ENCODE results near the gene NMBR. TPM values are rescaled to one million over a fixed set of nuclear protein-coding genes. Genes with fewer than 3 reads are reported as not detected.

The NMBR gene
- total RNA-seq, 1 donor from 2014 or later: 0.27 TPM

DNA sequence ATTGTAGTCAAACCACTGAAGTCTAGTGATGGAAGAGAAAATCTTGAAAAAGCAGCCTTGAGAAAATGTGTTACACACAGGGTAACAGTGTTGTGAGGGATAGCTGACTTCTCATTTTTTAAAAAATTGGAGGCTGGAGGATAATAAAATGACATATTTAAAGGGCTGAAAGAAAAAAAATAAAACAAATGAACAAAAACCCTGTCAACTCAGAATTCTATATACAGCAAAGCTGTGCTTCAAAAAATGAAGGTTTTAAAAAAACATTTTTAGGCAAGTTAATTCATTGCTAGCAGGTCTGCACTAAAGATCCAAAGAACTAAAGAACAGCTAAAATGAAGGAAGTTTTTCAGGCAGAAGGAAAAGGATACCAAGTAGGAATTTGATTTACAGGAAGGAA, 31.2 kb upstream of the NMBR start:
- DNase-seq (ENCODE audit: low spot score in 2 of 2, unreplicated experiment in 2 of 2): no peak
- Mint-ChIP-seq H3K4me1 (no peaks in the 10 kb centered on the region), H3K4me3 (no peak overlapping the region), H3K27me3 (ENCODE audit: low read depth) (no peaks in the 10 kb centered on the region), H3K27ac (no peak overlapping the region), H3K36me3 (peaks cover 62% of the 10 kb centered on the region), H3K9me3 (peaks cover 21% of the 10 kb centered on the region)
- TF ChIP-seq, protein P1, sequence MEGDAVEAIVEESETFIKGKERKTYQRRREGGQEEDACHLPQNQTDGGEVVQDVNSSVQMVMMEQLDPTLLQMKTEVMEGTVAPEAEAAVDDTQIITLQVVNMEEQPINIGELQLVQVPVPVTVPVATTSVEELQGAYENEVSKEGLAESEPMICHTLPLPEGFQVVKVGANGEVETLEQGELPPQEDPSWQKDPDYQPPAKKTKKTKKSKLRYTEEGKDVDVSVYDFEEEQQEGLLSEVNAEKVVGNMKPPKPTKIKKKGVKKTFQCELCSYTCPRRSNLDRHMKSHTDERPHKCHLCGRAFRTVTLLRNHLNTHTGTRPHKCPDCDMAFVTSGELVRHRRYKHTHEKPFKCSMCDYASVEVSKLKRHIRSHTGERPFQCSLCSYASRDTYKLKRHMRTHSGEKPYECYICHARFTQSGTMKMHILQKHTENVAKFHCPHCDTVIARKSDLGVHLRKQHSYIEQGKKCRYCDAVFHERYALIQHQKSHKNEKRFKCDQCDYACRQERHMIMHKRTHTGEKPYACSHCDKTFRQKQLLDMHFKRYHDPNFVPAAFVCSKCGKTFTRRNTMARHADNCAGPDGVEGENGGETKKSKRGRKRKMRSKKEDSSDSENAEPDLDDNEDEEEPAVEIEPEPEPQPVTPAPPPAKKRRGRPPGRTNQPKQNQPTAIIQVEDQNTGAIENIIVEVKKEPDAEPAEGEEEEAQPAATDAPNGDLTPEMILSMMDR (IDR thresholded peaks at IDR 0.05; ENCODE audit: unreplicated experiment): no peak

DNA sequence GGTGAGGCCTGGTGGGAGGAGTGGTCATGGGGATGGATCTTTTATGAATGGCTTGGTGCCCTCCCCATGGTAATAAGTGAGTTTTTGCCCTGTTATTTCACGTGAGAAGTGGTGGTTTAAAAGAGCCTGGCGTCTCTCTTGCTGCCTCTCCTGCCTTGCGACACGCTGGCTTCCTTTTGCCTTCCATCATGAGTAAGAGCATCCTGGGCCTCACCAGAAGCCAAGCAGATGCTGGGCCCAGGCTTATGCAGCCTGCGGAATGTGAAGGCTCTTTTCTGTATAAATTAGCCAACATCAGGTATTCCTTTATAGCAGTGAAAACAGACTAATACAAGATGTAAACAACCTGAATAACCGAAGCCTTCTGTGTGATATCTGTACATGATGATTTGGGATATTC, 27.8 kb upstream of the NMBR start:
- DNase-seq (ENCODE audit: low spot score in 2 of 2, unreplicated experiment in 2 of 2): no peak
- H3K36me3 Mint-ChIP-seq: peaks cover 65% of the 10 kb centered on the region
- no peaks in the 10 kb centered on the region for H3K27me3 Mint-ChIP-seq (ENCODE audit: low read depth)
- H3K4me1 Mint-ChIP-seq: no peaks in the 10 kb centered on the region
- no peak overlapping the region for H3K4me3 Mint-ChIP-seq
- TF ChIP-seq, protein P1 (IDR thresholded peaks at IDR 0.05; ENCODE audit: unreplicated experiment): no peak
- H3K9me3 Mint-ChIP-seq: peaks cover 21% of the 10 kb centered on the region
- no peak overlapping the region for H3K27ac Mint-ChIP-seq

DNA sequence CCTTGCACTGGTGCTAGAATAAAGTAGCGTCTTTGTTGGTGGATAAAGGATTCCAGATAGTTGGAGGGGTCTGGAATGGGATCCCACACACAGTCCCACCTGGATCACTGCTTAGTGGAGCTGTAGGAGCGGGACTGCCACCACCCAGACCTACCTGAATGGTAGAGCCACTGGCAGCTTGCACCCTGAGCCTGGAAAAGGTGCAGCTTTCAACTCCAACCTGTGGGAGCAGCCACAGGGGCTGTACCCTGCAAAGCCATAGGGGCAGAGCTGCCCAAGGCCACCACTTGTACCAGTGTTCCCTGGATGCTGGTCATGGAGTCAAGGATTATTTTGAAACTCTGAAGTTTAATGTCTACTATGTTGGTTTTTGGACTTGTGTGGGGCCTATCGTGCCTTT, 27.1 kb upstream of the NMBR start:
- Mint-ChIP-seq H3K27ac (no peak overlapping the region), H3K9me3 (peaks cover 16% of the 10 kb centered on the region), H3K4me3 (no peak overlapping the region), H3K4me1 (no peaks in the 10 kb centered on the region), H3K27me3 (ENCODE audit: low read depth) (no peaks in the 10 kb centered on the region), H3K36me3 (peaks cover 59% of the 10 kb centered on the region)
- DNase-seq (ENCODE audit: low spot score in 2 of 2, unreplicated experiment in 2 of 2): no peak
- TF ChIP-seq, protein P1 (IDR thresholded peaks at IDR 0.05; ENCODE audit: unreplicated experiment): no peak

DNA sequence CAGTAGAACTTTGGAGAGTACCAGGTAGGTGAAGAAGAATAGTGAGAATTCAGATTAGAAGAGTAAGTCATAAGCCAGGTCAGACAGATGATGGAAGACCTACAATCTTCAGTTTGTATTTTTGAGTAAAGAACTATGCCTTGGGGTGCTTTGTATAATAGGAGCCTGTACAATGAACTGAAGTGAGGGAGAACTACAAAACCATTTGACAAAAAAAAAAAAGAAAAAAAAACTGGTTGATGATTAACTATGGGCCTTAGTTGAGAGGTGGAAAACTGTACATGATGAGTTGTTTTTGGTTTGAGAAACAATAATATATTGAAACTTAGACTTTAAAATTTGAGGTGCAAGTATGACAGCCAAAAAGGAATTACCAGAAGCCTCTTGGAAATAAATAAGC, 25.8 kb upstream of the NMBR start:
- no peaks in the 10 kb centered on the region for H3K4me1 Mint-ChIP-seq
- TF ChIP-seq, protein P1 (IDR thresholded peaks at IDR 0.05; ENCODE audit: unreplicated experiment): no peak
- DNase-seq (ENCODE audit: low spot score in 2 of 2, unreplicated experiment in 2 of 2): no peak
- H3K27me3 Mint-ChIP-seq (ENCODE audit: low read depth): no peaks in the 10 kb centered on the region
- H3K36me3 Mint-ChIP-seq: peaks cover 51% of the 10 kb centered on the region
- peaks cover 10% of the 10 kb centered on the region for H3K9me3 Mint-ChIP-seq
- no peak overlapping the region for H3K4me3 Mint-ChIP-seq
- H3K27ac Mint-ChIP-seq: no peak overlapping the region

DNA sequence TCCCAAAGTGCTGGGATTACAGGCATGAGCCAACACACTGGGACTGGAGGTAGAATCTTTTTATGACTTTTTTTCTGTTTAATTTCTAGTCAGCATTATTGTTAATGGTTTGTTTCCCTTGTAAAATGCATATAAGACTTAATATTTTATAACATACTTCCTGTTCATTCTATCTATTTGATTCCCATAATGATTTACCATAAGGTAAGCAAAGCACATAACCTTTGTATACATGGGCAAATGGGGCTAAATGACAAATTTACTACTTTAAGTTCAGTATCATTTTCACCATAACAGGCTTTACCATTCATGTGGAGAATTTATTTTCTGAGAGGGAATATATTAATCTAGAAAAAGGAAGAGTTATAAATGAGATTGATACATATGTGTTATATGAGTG, 24.4 kb upstream of the NMBR start:
- DNase-seq (ENCODE audit: low spot score in 2 of 2, unreplicated experiment in 2 of 2): no peak
- H3K9me3 Mint-ChIP-seq: no peaks in the 10 kb centered on the region
- TF ChIP-seq, protein P1 (IDR thresholded peaks at IDR 0.05; ENCODE audit: unreplicated experiment): no peak
- H3K27ac Mint-ChIP-seq: no peak overlapping the region
- H3K4me1 Mint-ChIP-seq: no peaks in the 10 kb centered on the region
- no peak overlapping the region for H3K4me3 Mint-ChIP-seq
- no peaks in the 10 kb centered on the region for H3K27me3 Mint-ChIP-seq (ENCODE audit: low read depth)
- H3K36me3 Mint-ChIP-seq: peaks cover 39% of the 10 kb centered on the region

DNA sequence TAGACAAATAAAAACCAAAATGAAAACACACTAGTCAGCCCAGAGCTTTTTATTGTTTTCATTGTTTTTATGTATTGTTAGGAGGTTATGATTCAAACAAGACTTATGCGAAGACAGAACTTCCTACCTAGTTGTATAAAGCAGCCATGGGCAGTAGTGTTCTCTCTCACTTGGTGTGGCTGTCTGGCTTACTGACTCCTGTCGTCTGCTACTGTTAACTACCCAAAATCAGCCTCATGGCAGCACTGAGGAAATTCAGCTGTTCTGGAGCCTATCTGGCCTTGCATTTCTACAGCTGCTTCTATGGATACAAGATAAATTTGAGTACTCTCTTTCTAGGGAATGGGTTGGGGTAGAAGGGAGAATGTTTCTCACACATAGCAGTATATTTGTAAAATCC, 20.6 kb upstream of the NMBR start:
- no peaks in the 10 kb centered on the region for H3K27me3 Mint-ChIP-seq (ENCODE audit: low read depth)
- no peaks in the 10 kb centered on the region for H3K4me1 Mint-ChIP-seq
- DNase-seq (ENCODE audit: low spot score in 2 of 2, unreplicated experiment in 2 of 2): no peak
- TF ChIP-seq, protein P1 (IDR thresholded peaks at IDR 0.05; ENCODE audit: unreplicated experiment): no peak
- peaks cover 9% of the 10 kb centered on the region for H3K36me3 Mint-ChIP-seq
- H3K4me3 Mint-ChIP-seq: no peak overlapping the region
- H3K27ac Mint-ChIP-seq: no peak overlapping the region
- H3K9me3 Mint-ChIP-seq: no peaks in the 10 kb centered on the region
